SKM-1 treated with dmso at 0.1 percent for 144 hours (cell line): ENCODE data around the gene COX5A.

ENCODE experiments used
- DNase-seq: peaks from one replicate; lab custom pipeline; 2025; ENCODE audit not compliant: unreplicated experiment; lab: John Stamatoyannopoulos, UW

COX5A gene

GRCh38 chr15:74873036-74873755 is 64.7 kb downstream of the COX5A start, which contains the start of gene SCAMP2:
SCAMP2 (minus strand) TSS chr15:74873365; CDS start chr15:74873255, 110 bp downstream.
- DNase-seq: peak; percentile 90

- DNase-seq: no peak
Observed at GRCh38 chr15:74872702-74873035, 65.2 kb downstream of the COX5A start.

DNA sequence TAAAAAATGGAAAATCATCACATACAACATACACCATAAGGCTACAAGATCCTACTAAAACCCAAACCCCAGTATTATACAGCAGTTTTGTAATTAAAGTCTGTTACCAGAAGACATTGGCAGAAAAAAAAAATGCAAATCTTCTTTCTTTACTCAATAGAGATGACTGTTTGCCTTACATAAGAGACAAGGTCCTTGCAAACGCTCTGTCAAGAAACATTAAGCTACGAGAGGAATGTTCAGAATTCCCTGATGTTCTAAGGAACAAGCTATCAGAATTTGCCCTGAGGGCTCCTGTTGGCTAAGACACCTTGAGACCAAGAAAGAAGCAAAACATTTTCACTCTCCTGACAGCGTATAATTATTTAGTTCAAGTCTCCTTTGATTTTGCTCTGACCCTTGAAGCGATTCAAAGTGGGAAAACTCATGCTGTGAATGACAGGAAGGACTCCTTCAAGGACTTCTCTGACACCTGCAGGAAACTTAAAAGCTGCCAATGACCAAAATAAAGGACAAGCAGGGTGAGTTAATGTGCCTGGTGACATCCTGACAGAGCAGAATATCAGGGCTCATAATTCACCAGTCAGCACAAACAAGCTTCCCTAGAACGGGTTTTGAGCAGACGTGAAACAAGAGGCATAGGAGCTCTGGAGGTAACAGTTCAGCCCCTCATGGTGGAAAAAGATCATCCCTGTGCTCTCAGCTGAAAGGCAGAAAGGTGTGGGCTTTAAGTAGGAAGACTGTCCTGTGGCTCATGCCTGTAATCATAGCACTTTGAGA is 67.2 kb downstream of the COX5A start:
- no peak for DNase-seq
